HepG2 (cell line): Measurements from ENCODE around the gene TMEM107. TPM values are rescaled to one million over a fixed set of nuclear protein-coding genes. Genes with fewer than 3 reads are reported as not detected.

Experiments used
- BCLAF1 ChIP-seq: fragments of 450-650 bp; IDR thresholded peaks from 2 replicates; pipeline ENCODE4 v1.6.1; 2017; ENCODE audit warnings: mild to moderate bottlenecking
- CREB3 ChIP-seq: sonication (generic); formaldehyde crosslinking; IDR thresholded peaks from 2 replicates; pipeline ENCODE4 v1.5.0; 2020; ENCODE audit warnings: missing genetic modification reagents
- ERF ChIP-seq: IDR thresholded peaks from 2 replicates; pipeline ENCODE4 v1.6.1; 2018; ENCODE audit warnings: missing biosample characterization, missing genetic modification reagents
- GATAD1 ChIP-seq: IDR thresholded peaks from 2 replicates; pipeline ENCODE4 v1.6.1; 2016; ENCODE audit warnings: missing genetic modification reagents, missing compliant biosample characterization
- GMEB2 ChIP-seq: IDR thresholded peaks from 2 replicates; pipeline ENCODE4 v1.6.1; 2016; ENCODE audit warnings: missing biosample characterization, missing genetic modification reagents, low read depth
- GPBP1L1 ChIP-seq: sonication (generic); formaldehyde crosslinking; IDR thresholded peaks from 2 replicates; pipeline ENCODE4 v1.5.0; 2020; ENCODE audit warnings: mild to moderate bottlenecking, missing genetic modification reagents
- HNF1A ChIP-seq, 2 experiments: sonication (generic) in 1 of 2; formaldehyde crosslinking in 1 of 2; IDR thresholded peaks; 2 replicates each; pipeline versions ENCODE4 v1.4.0 to v1.6.1; 2016 to 2020; ENCODE audit warnings: borderline replicate concordance in 1 of 2, low read depth in 1 of 2, mild to moderate bottlenecking in 1 of 2, missing genetic modification reagents in 1 of 2
- IRF2 ChIP-seq: IDR thresholded peaks from 2 replicates; pipeline ENCODE4 v1.6.1; 2018; ENCODE audit warnings: missing genetic modification reagents, missing compliant biosample characterization
- JUND ChIP-seq: sonication (generic); formaldehyde crosslinking; IDR thresholded peaks from 2 replicates; pipeline ENCODE4 v1.8.0; 2022; ENCODE audit warnings: mild to moderate bottlenecking, missing genetic modification reagents
- SALL1 ChIP-seq: sonication (generic); formaldehyde crosslinking; IDR thresholded peaks from 2 replicates; pipeline ENCODE4 v1.8.0; 2022; ENCODE audit warnings: mild to moderate bottlenecking, missing genetic modification reagents
- TCF12 ChIP-seq, 2 experiments: fragments of 450-650 bp in 1 of 2; sonication (generic) in 1 of 2; formaldehyde crosslinking in 1 of 2; IDR thresholded peaks; 2 replicates each; pipeline versions ENCODE4 v1.6.1 to v1.8.0; 2017 to 2022; ENCODE audit warnings: antibody characterized with exemption in 1 of 2, mild to moderate bottlenecking in 1 of 2, missing genetic modification reagents in 1 of 2, moderate library complexity in 1 of 2
- ZFAT ChIP-seq: sonication (generic); formaldehyde crosslinking; conservative IDR thresholded peaks from 2 replicates; pipeline ENCODE4 v1.8.1; 2023; ENCODE audit warnings: missing genetic modification reagents, inconsistent platforms
- ZMAT5 ChIP-seq: sonication (generic); formaldehyde crosslinking; IDR thresholded peaks from 2 replicates; pipeline ENCODE4 v1.5.0; 2020; ENCODE audit warnings: mild to moderate bottlenecking, low read depth, missing genetic modification reagents, borderline replicate concordance
- ZNF225 ChIP-seq: sonication (generic); formaldehyde crosslinking; IDR thresholded peaks from 2 replicates; pipeline ENCODE4 v1.4.0; 2020; ENCODE audit warnings: mild to moderate bottlenecking, missing genetic modification reagents
- ZNF282 ChIP-seq: fragments of 450-650 bp; IDR thresholded peaks from 2 replicates; pipeline ENCODE4 v1.6.1; 2018; ENCODE audit not compliant: partially characterized antibody
- ZNF33B ChIP-seq: sonication (generic); formaldehyde crosslinking; IDR thresholded peaks from 2 replicates; pipeline ENCODE4 v1.5.1; 2020; ENCODE audit warnings: mild to moderate bottlenecking, missing genetic modification reagents
- ZNF496 ChIP-seq: sonication (generic); formaldehyde crosslinking; IDR thresholded peaks from 2 replicates; pipeline ENCODE4 v1.8.1; 2023; ENCODE audit warnings: mild to moderate bottlenecking, moderate library complexity, missing genetic modification reagents; ENCODE audit not compliant: insufficient replicate concordance
- polyA plus RNA-seq, 8 experiments: library from polyadenylated mRNA; depleted of rRNA in 3 of 8; stranded (reverse) in 7 of 8; unstranded in 1 of 8; fragments of >200 nt; fragmentation: Illumina TruSeq in 4 of 8; extraction: Trizol in 4 of 8; gene quantifications; 2 replicates each; pipeline versions ENCODE4 v1.2.1 to v1.2.3, GENCODE V29; 2011 to 2016; ENCODE audit warnings: low read depth in 4 of 8, missing spikeins in 1 of 8, mixed read lengths in 1 of 8; ENCODE audit not compliant: insufficient read depth in 1 of 8
- total RNA-seq, 5 experiments: library from RNA; depleted of rRNA; stranded (reverse); fragments of >200 nt; fragmentation: Illumina TruSeq; extraction: Trizol; gene quantifications; 2 replicates each; pipeline ENCODE4 v1.2.3, GENCODE V29; 2016; ENCODE audit warnings: low read depth in 1 of 5

The TMEM107 gene
- total and polyA plus RNA-seq, 2 of the 13 experiments (the other 11 are each of a cell fraction or from before 2014, with no cell fraction given), result 7.2 to 15.3 TPM

- TF ChIP-seq CREB3 (CRISPR knock-in tag) (no peak), JUND (CRISPR knock-in tag) (0 out of 2 replicates have a peak, but pooled peaks have one; percentile 10), TCF12 (IDR thresholded peaks at IDR 0.05) (no peak), TCF12 (CRISPR knock-in tag; IDR thresholded peaks at IDR 0.05) (no peak), BCLAF1 (no peak), IRF2 (CRISPR knock-in tag) (no peak; the same call in 1 of the 2 replicates), ZNF282 (no peak), ZNF225 (CRISPR knock-in tag) (no peak), ZNF33B (CRISPR knock-in tag) (no peak), ZNF496 (CRISPR knock-in tag) (no peak), SALL1 (CRISPR knock-in tag) (no peak), ZFAT (CRISPR knock-in tag) (no peak), GMEB2 (no peak), ZMAT5 (CRISPR knock-in tag) (no peak), HNF1A (IDR thresholded peaks at IDR 0.05; ENCODE audit: low read depth) (no peak), HNF1A (CRISPR knock-in tag; IDR thresholded peaks at IDR 0.05; ENCODE audit: borderline replicate concordance) (no peak), GPBP1L1 (no peak), GATAD1 (CRISPR knock-in tag) (no peak; the same call in 1 of the 2 replicates), ERF (CRISPR knock-in tag) (no peak)
Measured at GRCh38 chr17:8223356-8224126, 47.4 kb upstream of the TMEM107 start (continued).
